Left colon (tissue), 2 donors: ENCODE measurements around the gene ACTA1. TPM values are rescaled to one million over a fixed set of nuclear protein-coding genes. Genes with fewer than 3 reads are reported as not detected.
"Not testable (repeated sequence)": the region's sequence is repeated elsewhere in the genome, so short reads cannot be mapped to it uniquely, and the experiment has no call there.

Experiments
- ATAC-seq: fragments of 200-7000 bp; cut with Tn5 transposase; one replicate; pipeline ENCODE4 v1.9.1; 2020; ENCODE audit warnings: mild to moderate bottlenecking, moderate library complexity
- DNase-seq, 2 donors: peaks; one replicate each; pipeline ENCODE4 v3.0.0-alpha.2; 2020
- intact Hi-C, 2 donors: fragments of 100-400 bp; cut with DNase I in 1 of 2; cut with micrococcal nuclease in 1 of 2; formaldehyde crosslinking; loops; one replicate each; pipeline versions ENCODE4 v1.11.2 to v1.14.0; 2022; cut with DNase I, micrococcal nuclease
- total RNA-seq, 2 donors: library from RNA; stranded (reverse); fragmentation: NEBNext Ultra II Directional; extraction: Animal tissue kit (Norgen Biotek cat#: 25700); gene quantifications; one replicate each; pipeline ENCODE4 v1.2.1, GENCODE V29; 2021
- donor health status: DM: no; HTN: no; CAD: no.
- donor health status: DM: yes; HTN: yes; CAD: no.

ACTA1 gene
- total RNA-seq, 2 donors from 2014 or later: not detected

- DNase-seq, intact Hi-C loops, ATAC-seq: not testable (repeated sequence)
These were observed 21.1 kb downstream of the ACTA1 start for GRCh38 chr1:229412810-229413209.

DNA sequence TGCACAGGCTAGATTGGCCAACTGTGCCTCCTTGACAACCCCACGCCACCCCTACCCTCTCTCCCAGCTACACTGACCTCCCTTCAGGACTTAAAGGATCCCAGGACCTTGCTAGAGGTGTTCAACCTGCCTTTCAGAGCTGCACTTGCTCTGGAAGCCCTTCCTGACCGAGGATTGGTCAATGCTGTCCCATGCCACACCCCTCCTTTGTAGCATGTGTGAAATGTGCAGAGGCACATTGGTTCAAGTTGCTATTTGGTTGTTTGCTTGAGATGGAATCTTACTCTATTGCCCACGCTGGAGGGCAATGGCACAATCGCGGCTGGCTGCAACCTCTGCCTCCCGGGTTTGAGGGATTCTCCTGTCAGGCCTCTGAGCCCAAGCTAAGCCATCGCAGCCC lies 21.8 kb downstream of the ACTA1 start:
- no peak for DNase-seq
- ATAC-seq: peak; percentile 73
- intact Hi-C loops: no loop called here

DNA sequence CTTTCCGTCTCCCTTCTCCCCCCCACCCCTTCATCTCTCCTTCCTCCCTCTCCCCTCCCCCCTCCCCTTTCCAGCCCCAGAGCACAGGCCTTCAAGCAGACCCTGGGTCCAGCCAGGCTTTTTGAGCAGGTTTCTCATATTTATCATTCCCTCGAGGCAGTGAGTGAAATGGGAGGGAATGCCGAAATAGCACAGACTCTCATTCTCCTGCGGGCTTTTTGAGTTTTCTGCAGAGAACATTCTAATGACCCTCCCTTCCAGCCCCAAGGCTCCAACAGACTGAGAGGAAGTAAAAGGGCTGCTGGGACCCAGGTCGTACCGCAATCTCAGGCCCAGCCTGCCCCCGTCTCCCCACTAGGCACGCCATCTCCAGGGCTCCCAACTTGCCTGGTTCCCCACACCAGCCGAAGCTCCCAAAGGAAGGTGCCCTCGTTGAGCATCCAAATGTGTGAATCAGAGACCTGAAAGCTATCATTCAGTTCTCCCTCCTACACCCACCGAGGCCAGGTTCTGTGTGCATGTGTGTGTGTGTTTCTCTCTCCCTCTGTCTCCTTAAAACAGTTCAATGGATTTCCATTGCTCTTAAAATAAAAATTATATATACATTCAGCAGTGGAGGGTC lies 22.3 kb downstream of the ACTA1 start:
- ATAC-seq (no peak), DNase-seq (no peak)
- intact Hi-C loops: no loop called here

GRCh38 chr1:229410692-229411433 lies 23.0 kb downstream of the ACTA1 start:
- DNase-seq: peak; percentile 40 to 64
- ATAC-seq: peak; percentile 76
- intact Hi-C loops: no loop called here

GRCh38 chr1:229410370-229410691 lies 23.6 kb downstream of the ACTA1 start:
- no peak for ATAC-seq
- no peak for DNase-seq
- intact Hi-C loops: no loop called here

DNA sequence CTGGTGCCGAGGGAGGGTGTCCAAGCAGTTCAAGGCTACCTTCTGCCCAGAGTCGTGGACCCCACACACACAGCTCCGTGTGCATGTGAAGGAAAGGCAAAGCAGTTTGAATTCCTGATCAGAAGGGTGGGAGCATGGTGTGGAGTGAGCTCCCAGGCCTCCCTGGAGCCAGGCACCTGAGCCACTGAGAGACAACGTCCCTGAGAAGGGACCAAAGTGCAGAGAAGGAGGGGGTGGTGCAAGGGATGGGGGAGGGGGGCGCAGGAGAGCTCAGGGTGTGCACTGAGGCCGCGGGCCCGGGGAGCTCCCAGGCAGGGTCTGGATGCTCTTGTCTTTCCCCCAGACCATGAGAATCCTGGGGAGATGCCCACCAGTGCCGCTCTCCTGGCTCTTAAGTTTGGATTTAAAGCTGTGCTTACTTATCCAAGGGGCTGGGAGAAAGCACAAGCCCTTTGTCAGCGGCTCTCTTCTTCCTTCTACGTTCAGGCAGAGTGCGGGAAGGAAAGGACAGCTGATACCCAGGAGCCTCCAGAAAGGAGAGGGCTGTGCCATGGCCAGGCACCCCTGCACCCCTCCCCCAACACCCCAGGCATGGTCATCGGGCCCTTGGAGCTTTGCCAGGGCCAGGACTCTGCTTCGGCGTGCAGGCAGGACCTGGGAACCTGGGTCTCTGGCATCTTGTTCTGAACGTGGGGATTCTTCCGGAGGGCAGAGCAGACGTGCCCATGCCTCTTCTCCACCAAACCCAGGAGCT lies 24.1 kb downstream of the ACTA1 start:
- peak; percentile 73 for ATAC-seq
- DNase-seq: no peak
- intact Hi-C loops: no loop called here

GRCh38 chr1:229408458-229409037 lies 25.3 kb downstream of the ACTA1 start:
- DNase-seq (no peak), ATAC-seq (no peak)
- intact Hi-C loops: no loop called here

DNA sequence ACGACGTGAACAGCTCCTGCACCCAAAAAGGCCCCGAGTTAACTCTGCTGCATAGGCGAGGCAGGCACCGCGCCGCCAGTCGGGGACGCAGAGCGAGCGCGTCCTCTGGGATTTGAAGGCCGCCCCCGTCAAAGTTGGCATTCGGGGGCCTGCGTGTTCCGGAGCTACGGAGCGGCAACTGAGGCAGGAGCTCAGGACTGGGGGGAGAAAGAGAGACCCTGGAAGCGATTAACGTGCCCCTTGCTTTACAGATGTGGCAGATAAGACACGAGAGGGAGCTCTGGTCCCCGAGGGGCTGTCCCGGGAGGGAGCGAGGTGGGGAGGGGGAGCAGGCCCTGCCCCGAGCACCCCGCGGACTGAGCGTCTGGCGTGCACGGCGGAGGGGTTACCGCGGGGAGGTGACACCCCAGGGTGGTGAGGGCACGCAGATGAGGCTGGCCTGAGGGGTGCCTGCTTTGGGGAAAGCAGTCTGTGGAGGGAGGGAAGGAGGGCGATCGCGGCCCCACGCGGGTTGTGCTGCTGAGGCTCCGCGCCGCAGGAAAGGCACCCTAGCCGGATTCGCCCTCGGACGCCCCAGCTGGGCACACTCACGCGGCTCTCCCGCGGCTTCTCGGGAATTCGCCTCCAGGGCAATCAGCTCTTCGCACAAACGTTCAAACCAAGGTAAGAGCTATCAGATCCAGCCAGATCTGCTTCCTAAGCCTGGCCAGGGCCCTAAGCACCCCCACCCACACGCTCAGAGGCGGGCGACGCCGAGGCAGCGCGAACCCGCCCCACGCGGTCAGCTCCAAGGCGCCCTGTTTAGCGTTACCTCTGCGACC lies 26.5 kb downstream of the ACTA1 start:
- intact Hi-C loops: no loop called here
- no peak for ATAC-seq
- DNase-seq: no peak

- intact Hi-C loops: no loop called here
- DNase-seq (no peak), ATAC-seq (no peak)
These were observed 27.1 kb downstream of the ACTA1 start for GRCh38 chr1:229406798-229407197.

GRCh38 chr1:229403573-229403972 lies 30.3 kb downstream of the ACTA1 start:
- ATAC-seq (no peak), DNase-seq (no peak)
- intact Hi-C loops: no loop called here

GRCh38 chr1:229402993-229403392 lies 30.9 kb downstream of the ACTA1 start:
- ATAC-seq: no peak
- intact Hi-C loops: no loop called here

DNA sequence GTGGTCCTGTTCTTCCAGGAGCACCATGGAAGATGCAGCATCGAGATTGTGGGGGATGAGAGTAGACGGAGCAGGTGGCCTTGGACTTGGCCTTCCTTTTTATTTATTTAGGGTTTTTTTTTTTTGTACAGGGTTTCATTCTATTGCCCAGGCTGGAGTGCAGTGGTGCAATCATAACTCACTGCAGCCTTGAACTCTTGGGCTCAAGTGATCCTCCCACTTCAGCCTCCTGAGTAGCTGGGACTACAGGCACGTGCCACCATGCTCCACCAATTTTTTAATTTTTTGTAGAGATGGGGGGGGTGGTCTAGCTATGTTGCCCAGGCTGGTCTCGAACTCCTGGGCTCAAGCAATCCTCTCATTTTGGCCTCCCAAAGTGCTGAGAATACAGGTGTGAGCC lies 31.6 kb downstream of the ACTA1 start:
- intact Hi-C loops, ATAC-seq, DNase-seq: not testable (repeated sequence)

More at GRCh38 chr1:229402993-229403392, 30.9 kb downstream of the ACTA1 start:
- DNase-seq: no peak

DNA sequence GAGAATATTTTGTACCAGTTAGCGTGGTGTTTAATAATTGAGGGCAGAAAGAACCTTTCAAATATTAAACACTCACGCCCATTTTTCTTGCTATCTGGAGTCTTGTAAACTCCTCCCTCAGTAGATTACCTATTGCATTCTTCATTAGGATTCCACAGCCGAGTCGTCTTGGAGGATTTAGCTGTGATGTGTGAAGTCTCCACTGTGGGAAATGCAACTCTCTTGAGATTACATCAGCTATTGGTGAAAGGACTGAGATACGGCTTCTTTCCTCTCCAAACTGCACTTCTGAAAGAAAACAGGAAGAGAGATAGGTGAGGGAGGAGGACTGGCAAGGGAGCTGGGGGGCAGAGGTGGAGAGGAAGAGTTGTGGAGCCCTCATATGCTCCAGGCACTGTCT lies 36.1 kb downstream of the ACTA1 start:
- DNase-seq (no peak), ATAC-seq (no peak)
- intact Hi-C loops: no loop called here

DNA sequence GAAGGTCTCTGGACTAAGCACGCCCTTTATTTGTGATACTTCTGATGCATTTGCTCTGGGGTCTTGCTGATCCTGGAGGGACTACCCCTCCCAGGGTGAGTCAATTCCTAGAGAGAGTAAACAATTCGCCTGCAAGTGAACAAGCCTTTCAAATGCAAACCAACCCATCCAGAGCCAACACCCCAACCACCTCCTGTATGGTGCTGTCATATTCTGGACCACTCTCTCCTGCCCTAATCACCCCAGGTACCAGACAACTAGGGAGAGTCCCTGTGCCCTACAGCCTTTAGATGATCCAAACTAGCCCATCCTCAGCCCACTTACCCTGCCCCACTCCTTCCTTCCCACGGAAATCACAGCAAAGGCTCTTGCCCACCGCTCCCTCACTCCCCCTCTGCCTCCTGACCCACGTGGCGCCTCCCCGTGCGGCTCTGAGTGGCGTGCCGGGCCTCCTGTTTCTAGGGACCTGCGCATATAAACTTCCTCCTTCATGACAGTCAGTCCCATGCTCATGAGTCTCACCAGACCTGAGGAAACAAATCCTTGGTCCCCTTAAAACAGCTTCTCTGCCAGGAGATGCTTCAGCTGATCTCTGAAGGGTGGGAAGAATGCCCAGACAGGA lies 37.2 kb downstream of the ACTA1 start:
- intact Hi-C loops: no loop called here
- DNase-seq (no peak), ATAC-seq (no peak)

GRCh38 chr1:229394517-229394916 lies 39.4 kb downstream of the ACTA1 start:
- DNase-seq, intact Hi-C loops, ATAC-seq: not testable (repeated sequence)

- DNase-seq (no peak), ATAC-seq (no peak)
- intact Hi-C loops: no loop called here
These were observed 41.0 kb downstream of the ACTA1 start for GRCh38 chr1:229392936-229393335.

DNA sequence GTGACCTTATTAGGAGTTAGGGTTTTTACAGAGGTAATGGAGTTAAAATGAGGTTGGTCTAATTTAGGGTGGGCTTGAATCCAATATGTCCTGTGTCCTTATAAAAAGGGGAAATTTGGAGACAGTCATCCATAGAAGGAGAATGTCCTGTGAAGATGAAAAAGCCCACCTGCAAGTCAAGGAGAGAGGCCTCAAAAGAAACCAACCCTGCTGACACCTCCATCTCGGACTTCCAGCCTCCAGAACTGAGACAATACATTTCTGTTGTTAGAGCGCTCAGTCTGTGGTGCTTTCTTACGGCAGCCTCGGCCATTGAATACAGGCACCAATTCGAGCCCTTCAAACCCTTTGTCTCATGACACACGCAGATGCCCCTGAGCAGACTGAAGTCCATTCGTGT lies 43.8 kb downstream of the ACTA1 start:
- intact Hi-C loops: no loop called here
- no peak for DNase-seq
- ATAC-seq: no peak

DNA sequence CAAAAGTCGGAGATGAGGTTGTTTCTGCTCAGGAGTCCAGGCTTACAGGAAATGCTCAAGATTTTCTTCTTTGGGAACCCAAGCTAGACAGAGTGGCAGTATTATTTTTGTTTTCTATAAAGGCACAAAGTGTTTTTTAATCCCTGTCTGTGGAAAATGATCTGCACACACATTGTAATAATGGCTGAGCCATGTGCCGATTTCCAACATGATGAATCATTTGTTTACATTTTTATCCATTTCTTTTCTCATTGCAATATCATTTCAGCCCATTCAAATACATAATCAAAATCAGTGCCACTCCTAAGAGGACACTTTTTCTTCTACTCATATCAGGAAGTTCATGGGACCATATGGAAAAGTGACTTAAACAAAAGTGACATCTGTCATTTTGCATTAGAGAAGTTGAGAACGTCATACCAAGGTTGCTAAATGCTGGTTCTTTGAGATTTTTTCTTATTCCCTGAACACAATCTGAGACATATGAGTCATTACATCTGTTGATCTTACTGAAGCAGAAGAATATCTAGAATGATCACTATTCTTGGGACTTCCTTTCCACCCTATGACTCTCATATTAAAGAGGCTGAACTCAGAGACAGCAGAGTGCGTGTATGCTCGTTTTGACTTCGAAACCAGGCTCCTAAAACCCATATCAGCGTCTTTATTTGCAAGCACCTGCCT lies 44.9 kb downstream of the ACTA1 start:
- intact Hi-C loops: no loop called here
- DNase-seq (no peak), ATAC-seq (no peak)
